A549 treated with CpdA at 1 μM for 4 hours (cell line): ENCODE results near the gene FBLIM1. TPM values are rescaled to one million over a fixed set of nuclear protein-coding genes. Genes with fewer than 3 reads are reported as not detected.

ENCODE experiments used
- total RNA-seq: library from RNA; stranded (reverse); fragments of 200-300 nt; extraction: Qiagen RNA extraction; gene quantifications from 5 replicates; pipeline ENCODE4 v1.2.3, GENCODE V29; 2022; ENCODE audit warnings: low read depth

Gene FBLIM1
- 20.9 to 28.0 TPM (median 23.6 TPM) in 5 replicates for total RNA-seq

GRCh38 chr1:15758343-15758931, at the start of gene FBLIM1:
TSS of gene FBLIM1 (plus strand) at chr1:15758795. CDS start at chr1:15764984, 6,189 bp downstream.

GRCh38 chr1:15736038-15736891, 22.3 kb upstream of the FBLIM1 start, which contains the start of gene SLC25A34:
TSS of gene SLC25A34 (plus strand) at chr1:15736258. CDS start at chr1:15736486, 228 bp downstream.

GRCh38 chr1:15742339-15742801, 16.2 kb upstream of the FBLIM1 start, which contains the start of gene TMEM82:
TSS of gene TMEM82 (plus strand) at chr1:15742499. CDS start at chr1:15742560, 61 bp downstream.

GRCh38 chr1:15807549-15807948, 49.0 kb downstream of the FBLIM1 start, which contains the start of gene UQCRHL:
TSS of gene UQCRHL (minus strand) at chr1:15807649. CDS start at chr1:15807649, 0 bp downstream.

Other genes with a start within 250 kb of the FBLIM1 start
- 5.2 to 6.6 TPM (median 5.8 TPM) in 5 replicates for gene CASP9, start 234.6 kb upstream of the FBLIM1 start, total RNA-seq
- 4.6 to 5.5 TPM (median 4.7 TPM) in 5 replicates for gene DNAJC16, start 231.9 kb upstream of the FBLIM1 start, total RNA-seq
- 6.1 to 8.5 TPM (median 7.9 TPM) in 5 replicates for gene AGMAT, start 173.7 kb upstream of the FBLIM1 start, total RNA-seq
- gene DDI2, start 141.3 kb upstream of the FBLIM1 start, total RNA-seq, result 8.1 to 11.8 TPM (median 9.1 TPM) in 5 replicates
- gene PLEKHM2, start 74.5 kb upstream of the FBLIM1 start, total RNA-seq, result 24.1 to 30.4 TPM (median 28.5 TPM) in 5 replicates
- gene SLC25A34, start 22.5 kb upstream of the FBLIM1 start, total RNA-seq, result 0.20 to 0.45 TPM (median 0.35 TPM) in 5 replicates
- not detected in 5 replicates for gene TMEM82, start 16.3 kb upstream of the FBLIM1 start, total RNA-seq
- 6.7 to 9.8 TPM (median 7.3 TPM) in 5 replicates for gene UQCRHL, start 48.9 kb downstream of the FBLIM1 start, total RNA-seq
- 37.9 to 39.8 TPM (median 39.2 TPM) in 5 replicates for gene SPEN, start 88.9 kb downstream of the FBLIM1 start, total RNA-seq
- 12.1 to 14.9 TPM (median 13.1 TPM) in 5 replicates for gene ZBTB17, start 217.3 kb downstream of the FBLIM1 start, total RNA-seq
- gene SRARP, start 245.4 kb downstream of the FBLIM1 start, total RNA-seq, result 0.02 TPM in 1 of 5 replicates, not detected in the others